Ishikawa (cell line): ENCODE data around the gene COL15A1.

ENCODE experiments used
- CEBPB ChIP-seq: IDR thresholded peaks from 2 replicates; pipeline ENCODE4 v1.6.1; 2012
- CREB1 ChIP-seq: IDR thresholded peaks from 2 replicates; pipeline ENCODE4 v1.6.1; 2012; ENCODE audit warnings: low read depth
- EGR1 ChIP-seq: IDR thresholded peaks from 2 replicates; pipeline ENCODE4 v1.6.1; 2012
- EP300 ChIP-seq: IDR thresholded peaks from 2 replicates; pipeline ENCODE4 v1.6.1; 2012; ENCODE audit warnings: borderline replicate concordance
- FOXM1 ChIP-seq: IDR thresholded peaks from 2 replicates; pipeline ENCODE4 v1.6.1; 2012; ENCODE audit warnings: low read depth, borderline replicate concordance
- NFIC ChIP-seq: IDR thresholded peaks from 2 replicates; pipeline ENCODE4 v1.6.1; 2012
- RAD21 ChIP-seq: IDR thresholded peaks from 2 replicates; pipeline ENCODE4 v1.6.1; 2012; ENCODE audit warnings: low read depth
- REST ChIP-seq: IDR thresholded peaks from 2 replicates; pipeline ENCODE4 v1.6.1; 2012; ENCODE audit warnings: low read depth, mild to moderate bottlenecking
- TAF1 ChIP-seq: IDR thresholded peaks from 2 replicates; pipeline ENCODE4 v1.6.1; 2012; ENCODE audit warnings: low read depth, mild to moderate bottlenecking
- TCF12 ChIP-seq: IDR thresholded peaks from 2 replicates; pipeline ENCODE4 v1.6.1; 2012; ENCODE audit warnings: low read depth
- TEAD4 ChIP-seq: IDR thresholded peaks from 2 replicates; pipeline ENCODE4 v1.6.1; 2012
- YY1 ChIP-seq: IDR thresholded peaks from 2 replicates; pipeline ENCODE4 v1.6.1; 2012; ENCODE audit warnings: low read depth
- ZBTB7A ChIP-seq: IDR thresholded peaks from 2 replicates; pipeline ENCODE4 v1.6.1; 2012; ENCODE audit warnings: low read depth
- TF ChIP-seq, protein P1 (sequence below): IDR thresholded peaks from 2 replicates; pipeline ENCODE4 v1.6.1; 2012
- TF ChIP-seq, protein P2 (sequence below): IDR thresholded peaks from 2 replicates; pipeline ENCODE4 v1.6.1; 2012

Gene COL15A1

GRCh38 chr9:99057665-99058625, 114.2 kb downstream of the COL15A1 start:
- TF ChIP-seq CEBPB = no peak
- TF ChIP-seq, protein P1, sequence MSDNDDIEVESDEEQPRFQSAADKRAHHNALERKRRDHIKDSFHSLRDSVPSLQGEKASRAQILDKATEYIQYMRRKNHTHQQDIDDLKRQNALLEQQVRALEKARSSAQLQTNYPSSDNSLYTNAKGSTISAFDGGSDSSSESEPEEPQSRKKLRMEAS = no peak
- no peak for TF ChIP-seq EGR1
- TF ChIP-seq FOXM1 = no peak
- TF ChIP-seq ZBTB7A = no peak
- no peak for TF ChIP-seq CREB1

DNA sequence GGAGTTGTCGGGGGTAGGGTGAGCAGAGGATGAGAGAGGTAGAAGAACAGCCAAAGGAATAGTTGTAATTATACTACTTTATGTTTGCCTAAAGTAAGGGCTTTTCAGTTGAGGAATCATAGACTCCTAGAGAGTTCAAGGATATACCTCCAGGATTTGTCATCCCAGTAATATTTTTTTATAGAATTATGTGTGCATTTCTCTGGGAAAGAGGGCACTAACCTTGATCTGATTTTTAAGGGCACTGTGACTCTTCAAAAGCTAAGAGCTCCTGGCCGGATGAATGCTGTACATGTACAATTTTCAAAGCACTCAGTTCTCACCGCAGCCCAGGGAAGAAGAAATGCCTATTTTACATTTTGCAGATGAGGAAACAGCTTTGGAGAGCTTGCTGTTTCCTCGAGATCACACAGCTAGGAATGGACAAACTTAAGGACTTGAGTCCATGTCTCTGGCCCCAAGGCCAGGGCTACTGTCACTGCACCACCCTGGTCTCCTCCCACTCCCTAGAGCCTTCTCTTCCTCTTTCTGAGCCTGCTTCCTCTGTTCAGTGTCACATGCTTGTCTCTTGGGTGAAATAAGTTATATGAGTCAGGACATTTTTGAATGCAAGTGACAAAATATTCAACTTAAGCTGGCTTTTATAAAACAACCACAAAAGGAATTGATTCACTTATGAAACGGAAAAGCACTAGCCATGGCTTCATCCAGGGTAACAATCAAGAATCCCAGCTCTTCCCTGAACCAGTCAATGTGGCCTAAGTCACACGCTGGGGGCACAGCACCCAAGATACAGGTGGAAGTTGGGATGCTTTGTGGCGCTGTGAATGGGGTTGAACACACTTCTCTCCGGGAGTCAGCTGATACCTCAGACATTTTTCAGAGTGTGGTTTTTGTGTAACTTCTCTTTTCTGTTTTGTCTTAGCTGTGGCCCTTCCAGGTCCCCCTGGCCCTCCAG, 115.5 kb downstream of the COL15A1 start:
- no peak for TF ChIP-seq NFIC
- TF ChIP-seq FOXM1 = no peak
- no peak for TF ChIP-seq TEAD4
- no peak for TF ChIP-seq CREB1
- no peak for TF ChIP-seq TCF12
- TF ChIP-seq TAF1 = no peak
- TF ChIP-seq YY1 = no peak
- TF ChIP-seq, protein P2, sequence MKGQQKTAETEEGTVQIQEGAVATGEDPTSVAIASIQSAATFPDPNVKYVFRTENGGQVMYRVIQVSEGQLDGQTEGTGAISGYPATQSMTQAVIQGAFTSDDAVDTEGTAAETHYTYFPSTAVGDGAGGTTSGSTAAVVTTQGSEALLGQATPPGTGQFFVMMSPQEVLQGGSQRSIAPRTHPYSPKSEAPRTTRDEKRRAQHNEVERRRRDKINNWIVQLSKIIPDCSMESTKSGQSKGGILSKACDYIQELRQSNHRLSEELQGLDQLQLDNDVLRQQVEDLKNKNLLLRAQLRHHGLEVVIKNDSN = no peak
- TF ChIP-seq RAD21 = no peak
- TF ChIP-seq, protein P1 = no peak
- TF ChIP-seq CEBPB = no peak
- TF ChIP-seq REST = no peak
- TF ChIP-seq EGR1 = no peak
- TF ChIP-seq EP300 = no peak
- no peak for TF ChIP-seq ZBTB7A

GRCh38 chr9:99060621-99061020, 116.9 kb downstream of the COL15A1 start:
- TF ChIP-seq NFIC (no peak), ZBTB7A (no peak), TEAD4 (no peak), RAD21 (no peak), EP300 (no peak), YY1 (no peak), CREB1 (no peak)
- TF ChIP-seq, protein P2 = no peak
- TF ChIP-seq, protein P1 = no peak

DNA sequence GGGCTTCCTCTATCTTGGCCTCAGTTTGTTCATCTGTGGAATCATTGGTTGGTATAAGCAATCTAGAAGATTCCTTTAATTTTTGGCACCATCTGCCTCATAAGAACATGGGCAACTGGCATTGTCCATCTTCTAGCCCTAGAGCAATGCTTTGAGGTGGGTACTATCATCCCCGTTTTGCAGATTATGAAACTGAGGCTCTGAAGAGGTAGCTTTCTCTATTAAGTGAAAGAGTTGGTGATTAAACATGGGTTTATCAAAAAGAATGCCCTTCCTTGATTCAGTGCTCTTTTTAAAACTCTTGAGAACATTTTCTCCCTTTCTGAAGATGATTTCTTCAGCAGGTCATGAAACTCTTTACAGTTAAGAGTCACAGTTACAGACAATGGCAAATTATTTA, 118.8 kb downstream of the COL15A1 start:
- TF ChIP-seq EGR1 = no peak

- TF ChIP-seq TAF1 = no peak
- no peak for TF ChIP-seq CREB1
- TF ChIP-seq RAD21 = no peak
- no peak for TF ChIP-seq REST
- TF ChIP-seq EP300 = no peak
- TF ChIP-seq TCF12 = no peak
- no peak for TF ChIP-seq YY1
- no peak for TF ChIP-seq NFIC
- TF ChIP-seq ZBTB7A = no peak
- no peak for TF ChIP-seq FOXM1
- TF ChIP-seq, protein P2 = no peak
- TF ChIP-seq EGR1 = no peak
- no peak for TF ChIP-seq CEBPB
- TF ChIP-seq TEAD4 = no peak
- TF ChIP-seq, protein P1 = no peak
Measured at GRCh38 chr9:99063522-99063921, 119.8 kb downstream of the COL15A1 start.
